DND-41 (cell line): Measurements from ENCODE around the gene NDUFA1.

Experiments used
- ATAC-seq: fragments of 200-7000 bp; cut with Tn5 transposase; 3 replicates; pipeline ENCODE4 v1.9.1; 2021; ENCODE audit warnings: low read depth; ENCODE audit not compliant: insufficient read depth
- DNase-seq: peaks from one replicate; pipeline ENCODE4 v3.0.0-alpha.2; 2020
- H2AFZ ChIP-seq: 2 replicates; pipeline ENCODE4 v1.6.0; 2012; ENCODE audit warnings: low read depth, low read length
- H3K27ac ChIP-seq: 2 replicates; pipeline ENCODE4 v1.5.1; 2012; ENCODE audit warnings: low read length, inconsistent platforms
- H3K27me3 ChIP-seq: fragments of 200-600 bp; sonication (generic); 2 replicates; pipeline ENCODE4 v1.6.0; 2012; ENCODE audit warnings: low read length, mild to moderate bottlenecking, inconsistent platforms; ENCODE audit not compliant: insufficient read depth, poor library complexity
- H3K36me3 ChIP-seq: 2 replicates; pipeline ENCODE4 v1.5.1; 2012; ENCODE audit warnings: low read length, inconsistent platforms; ENCODE audit not compliant: insufficient read depth
- H3K4me1 ChIP-seq: 2 replicates; pipeline ENCODE4 v1.5.1; 2012; ENCODE audit warnings: mild to moderate bottlenecking, low read length; ENCODE audit not compliant: insufficient read depth
- H3K4me2 ChIP-seq: 2 replicates; pipeline ENCODE4 v1.6.0; 2012; ENCODE audit warnings: mild to moderate bottlenecking, moderate library complexity, low read length, inconsistent platforms; ENCODE audit not compliant: insufficient read depth
- H3K4me3 ChIP-seq, 2 experiments: fragments of 200-600 bp in 1 of 2; shearing (Covaris generic) in 1 of 2; 2 replicates each; pipeline ENCODE4 v1.5.1; 2012 to 2016; ENCODE audit warnings: inconsistent platforms in 2 of 2, low read length in 2 of 2, mild to moderate bottlenecking in 2 of 2, low read depth in 1 of 2, moderate library complexity in 1 of 2
- H3K79me2 ChIP-seq: 2 replicates; pipeline ENCODE4 v1.6.0; 2012; ENCODE audit warnings: low read length, inconsistent platforms; ENCODE audit not compliant: insufficient read depth
- H3K9ac ChIP-seq: 2 replicates; pipeline ENCODE4 v1.6.0; 2012; ENCODE audit warnings: low read depth, mild to moderate bottlenecking, inconsistent platforms, low read length, moderate library complexity
- H3K9me3 ChIP-seq: 2 replicates; pipeline ENCODE4 v1.5.1; 2012; ENCODE audit warnings: low read length, moderate library complexity, mild to moderate bottlenecking, inconsistent platforms; ENCODE audit not compliant: insufficient read depth, severe bottlenecking
- H4K20me1 ChIP-seq: 2 replicates; pipeline ENCODE4 v1.6.0; 2012; ENCODE audit warnings: low read length; ENCODE audit not compliant: insufficient read depth
- CTCF ChIP-seq: IDR thresholded peaks from 2 replicates; pipeline ENCODE4 v1.5.1; 2012; ENCODE audit warnings: borderline replicate concordance, low read length, moderate library complexity, mild to moderate bottlenecking; ENCODE audit not compliant: poor library complexity, severe bottlenecking; ENCODE audit errors: extremely low read depth
- EZH2 ChIP-seq: IDR thresholded peaks from 3 replicates; pipeline ENCODE4 v1.6.1; 2012; ENCODE audit warnings: borderline replicate concordance, low read depth, mild to moderate bottlenecking, moderate library complexity, low read length, inconsistent platforms; ENCODE audit not compliant: severe bottlenecking

Gene NDUFA1

DNA sequence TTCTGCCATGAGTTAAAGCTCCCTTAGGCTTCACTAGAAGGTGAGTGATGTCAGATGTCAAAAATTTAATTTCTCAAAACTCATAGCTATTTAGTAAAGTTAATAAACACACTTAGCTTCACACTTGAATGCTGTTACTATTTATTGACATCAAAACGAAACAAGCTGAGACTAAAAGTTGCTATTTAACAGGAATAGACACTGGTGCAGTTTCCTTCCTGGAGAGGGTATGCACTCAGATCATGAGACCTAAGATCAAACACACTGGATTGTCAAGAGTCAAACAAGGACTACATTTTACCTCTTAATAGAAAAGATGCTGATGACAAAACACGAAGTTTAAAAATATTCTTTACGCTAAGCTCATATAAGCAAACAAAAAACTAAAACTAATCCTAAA, 37.7 kb upstream of the NDUFA1 start:
- Histone ChIP-seq H3K79me2 (no peaks in the 10 kb centered on the region), H3K36me3 (peaks cover 59% of the 10 kb centered on the region), H3K4me2 (no peak overlapping the region), H3K9ac (no peak overlapping the region), H3K27ac (no peak overlapping the region), H3K4me1 (no peaks in the 10 kb centered on the region), H3K27me3 (no peaks in the 10 kb centered on the region), H2AFZ (no peak overlapping the region), H3K4me3 (no peak overlapping the region), H3K9me3 (no peaks in the 10 kb centered on the region), H4K20me1 (no peaks in the 10 kb centered on the region)
- ATAC-seq (no peak), DNase-seq (no peak)
- TF ChIP-seq EZH2 (no peak), CTCF (no peak)

DNA sequence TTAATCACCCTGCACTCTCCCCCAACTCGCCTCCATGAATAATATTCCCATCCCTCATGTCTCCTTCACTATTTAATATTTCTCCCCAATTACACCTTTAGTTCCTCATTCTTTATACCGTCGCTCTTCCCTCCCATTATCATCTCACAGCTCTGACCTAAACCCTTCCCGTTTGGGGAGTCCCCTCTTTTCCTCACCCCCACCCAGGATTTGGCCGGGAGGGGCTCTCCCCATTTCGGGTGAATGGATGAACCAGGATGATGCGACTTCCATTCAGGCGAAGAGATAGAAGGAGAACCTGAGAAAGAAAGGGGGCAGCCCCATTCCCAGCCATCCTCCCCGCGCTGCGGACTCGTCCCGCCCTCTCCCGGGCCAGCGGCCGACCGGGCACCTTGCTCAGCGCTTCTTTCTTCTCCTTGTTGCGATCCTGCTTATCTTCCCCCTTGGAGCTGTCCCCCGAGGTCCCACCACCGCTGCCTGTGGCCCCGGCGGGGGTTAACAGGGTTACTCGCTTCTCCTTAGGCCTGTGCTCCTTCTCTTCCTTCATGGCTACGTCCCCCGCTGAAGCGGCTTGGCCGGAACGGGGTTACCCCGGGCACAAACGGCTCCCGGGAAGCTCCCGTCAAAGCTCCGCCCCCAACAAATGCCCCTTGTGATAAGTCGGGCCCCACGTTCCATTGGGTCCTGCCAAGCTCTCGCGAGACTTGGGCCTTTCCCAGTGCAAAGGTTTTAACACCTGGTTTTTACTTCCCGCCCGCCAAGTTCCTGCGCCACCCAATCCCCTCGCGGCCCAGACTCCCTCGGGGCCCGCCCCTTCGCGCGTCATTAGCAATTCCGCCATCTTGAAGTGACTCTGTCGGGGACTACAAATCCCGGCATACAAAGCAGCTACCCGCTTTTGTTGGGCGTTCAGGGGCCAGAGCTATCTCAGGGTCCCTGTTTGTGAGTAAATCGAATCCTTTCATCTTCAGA, 19.0 kb upstream of the NDUFA1 start, which contains the start of gene UPF3B:
Gene UPF3B (minus strand): TSS at position 582 of the 972 bp plus-strand sequence. CDS start 35 bp downstream, at position 547.
- H3K27ac ChIP-seq: peak within 1 kb of the TSS; percentile 88
- H3K4me3 ChIP-seq: peak within 1 kb of the TSS; percentile 68 to 81
- H3K79me2 ChIP-seq: peaks cover 23% of the 10 kb centered on the region
- TF ChIP-seq EZH2: no peak
- TF ChIP-seq CTCF: no peak
- ATAC-seq (peak; percentile 94), DNase-seq (peak; percentile 97)
- no peaks in the 10 kb centered on the region for H3K27me3 ChIP-seq
- no peaks in the 10 kb centered on the region for H4K20me1 ChIP-seq
- peak within 1 kb of the TSS; percentile 77 for H3K4me2 ChIP-seq
- H3K9ac ChIP-seq: peak within 1 kb of the TSS; percentile 75
- peaks cover 21% of the 10 kb centered on the region for H3K4me1 ChIP-seq
- peak within 1 kb of the TSS; percentile 89 for H2AFZ ChIP-seq
- peaks cover 28% of the 10 kb centered on the region for H3K36me3 ChIP-seq
- no peaks in the 10 kb centered on the region for H3K9me3 ChIP-seq

DNA sequence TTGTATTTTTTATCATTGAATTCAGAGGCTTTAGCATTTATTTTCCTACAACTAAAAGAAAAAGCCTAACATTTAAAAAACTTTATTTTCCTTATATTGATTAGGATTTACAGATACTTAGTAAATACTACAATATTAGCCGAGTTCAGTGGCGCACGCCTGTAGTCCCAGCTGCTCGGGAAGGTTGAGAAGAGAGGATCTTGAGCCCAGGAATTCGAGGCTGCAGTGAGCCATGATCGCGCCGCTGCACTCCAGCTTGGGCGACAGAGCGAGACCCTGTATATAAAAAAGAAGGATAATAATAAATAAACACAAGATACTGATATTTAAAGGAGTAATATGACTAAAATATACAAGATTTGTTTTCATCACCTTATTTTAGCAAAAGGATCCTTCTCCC, 18.2 kb upstream of the NDUFA1 start:
- no peaks in the 10 kb centered on the region for H4K20me1 ChIP-seq
- no peaks in the 10 kb centered on the region for H3K27me3 ChIP-seq
- no peak for TF ChIP-seq CTCF
- no peak for TF ChIP-seq EZH2
- H3K36me3 ChIP-seq: peaks cover 22% of the 10 kb centered on the region
- peak overlapping the region; percentile 79 for H2AFZ ChIP-seq
- peaks cover 21% of the 10 kb centered on the region for H3K4me1 ChIP-seq
- peak overlapping the region; percentile 77 for H3K4me2 ChIP-seq
- H3K9me3 ChIP-seq: no peaks in the 10 kb centered on the region
- DNase-seq: no peak
- peak overlapping the region; percentile 77 for H3K27ac ChIP-seq
- H3K4me3 ChIP-seq: peak overlapping the region; percentile 25 to 68; a peak in 3 of 4 replicates
- peaks cover 23% of the 10 kb centered on the region for H3K79me2 ChIP-seq
- no peak for ATAC-seq
- H3K9ac ChIP-seq: peak overlapping the region; percentile 61
